ENCODE results near the gene MAF.

Gene MAF

GRCh38 chr16:79613009-79613408 lies 12.5 kb upstream of the MAF start:
- DNase-seq (ENCODE audit: extremely low read depth, low read depth) = no peak

GRCh38 chr16:79612207-79612606 lies 11.7 kb upstream of the MAF start:
- no peak for TF ChIP-seq CTCF (IDR thresholded peaks at IDR 0.05; ENCODE audit: low read depth, low read length)

More at GRCh38 chr16:79613009-79613408, 12.5 kb upstream of the MAF start:
- TF ChIP-seq CTCF (IDR thresholded peaks at IDR 0.05; ENCODE audit: low read depth, low read length) = no peak

GRCh38 chr16:79610771-79611170 lies 10.2 kb upstream of the MAF start:
- TF ChIP-seq CTCF (IDR thresholded peaks at IDR 0.05; ENCODE audit: low read depth, low read length) = no peak
- DNase-seq (ENCODE audit: extremely low read depth, low read depth) = no peak

More at GRCh38 chr16:79612207-79612606, 11.7 kb upstream of the MAF start:
- no peak for DNase-seq (ENCODE audit: extremely low read depth, low read depth)

GRCh38 chr16:79609861-79610260 lies 9.3 kb upstream of the MAF start:
- no peak for TF ChIP-seq CTCF (IDR thresholded peaks at IDR 0.05; ENCODE audit: low read depth, low read length)
- no peak for DNase-seq (ENCODE audit: extremely low read depth, low read depth)

GRCh38 chr16:79608976-79609375 lies 8.4 kb upstream of the MAF start:
- no peak for TF ChIP-seq CTCF (IDR thresholded peaks at IDR 0.05; ENCODE audit: low read depth, low read length)
- no peak for DNase-seq (ENCODE audit: extremely low read depth, low read depth)

GRCh38 chr16:79607587-79607986 lies 7.0 kb upstream of the MAF start:
- TF ChIP-seq CTCF (IDR thresholded peaks at IDR 0.05; ENCODE audit: low read depth, low read length) = no peak
- DNase-seq (ENCODE audit: extremely low read depth, low read depth) = no peak

GRCh38 chr16:79605999-79606398 lies 5.5 kb upstream of the MAF start:
- no peak for TF ChIP-seq CTCF (IDR thresholded peaks at IDR 0.05; ENCODE audit: low read depth, low read length)
- DNase-seq (ENCODE audit: extremely low read depth, low read depth) = no peak

Measured in AG09319 (cell line).